GM12878 (cell line): ENCODE results near the gene PRKCQ. TPM values are rescaled to one million over a fixed set of nuclear protein-coding genes. Genes with fewer than 3 reads are reported as not detected.

Experiments
- ATAC-seq: fragments of 200-7000 bp; cut with Tn5 transposase; 3 replicates; pipeline ENCODE4 v1.9.1; 2020; ENCODE audit warnings: mild to moderate bottlenecking, moderate library complexity
- BruUV-seq: library from RNA; stranded (reverse); fragments of 400-500 nt; replicated peaks from 2 replicates; lab custom pipeline; 2021; lab: Mats Ljungman, UMichigan
- CTCF ChIA-PET: fragments of 300-600 bp; sonication (Branson Sonifier 250); formaldehyde crosslinking; extraction: SDS; loops from one replicate; lab custom pipeline; 2021; ENCODE audit warnings: inconsistent platforms; lab: Yijun Ruan, JAX
- POLR2A ChIA-PET: fragments of 350-600 bp; formaldehyde crosslinking; extraction: SDS; loops from one replicate; lab custom pipeline; 2021; ENCODE audit warnings: inconsistent platforms; lab: Charles Lee
- RAD21 ChIA-PET: fragments of 300-600 bp; sonication (Branson Sonifier 250); formaldehyde crosslinking; loops from one replicate; lab custom pipeline; 2023; ENCODE audit warnings: antibody characterized with exemption; ENCODE audit not compliant: unreplicated experiment; lab: Charles Lee
- SMC1A ChIA-PET: fragments of 300-600 bp; sonication (Branson Sonifier 250); formaldehyde crosslinking; loops from one replicate; lab custom pipeline; 2023; ENCODE audit not compliant: unreplicated experiment, uncharacterized antibody; lab: Charles Lee
- DNase-seq: peaks from one replicate; pipeline ENCODE4 v3.0.0-alpha.2; 2011; ENCODE audit warnings: low read depth, low spot score
- FAIRE-seq: peaks from 3 replicates; lab custom pipeline; 2011; peaks lifted over from hg19 to GRCh38; lab: Jason Lieb, UNC
- H2AFZ ChIP-seq: 2 replicates; pipeline ENCODE4 v1.6.0; 2011; ENCODE audit warnings: low read depth, low read length, control low read depth; ENCODE audit not compliant: control insufficient read depth
- H3K27ac ChIP-seq: 2 replicates; pipeline ENCODE4 v1.5.1; 2011; ENCODE audit warnings: control low read depth; ENCODE audit not compliant: control insufficient read depth, insufficient read depth
- H3K27me3 ChIP-seq, 2 experiments: replicated peaks in 1 of 2; 2 replicates each; pipeline versions ENCODE4 v1.6.0 to v1.6.1; 2011; ENCODE audit warnings: low read length in 1 of 2; ENCODE audit not compliant: control insufficient read depth in 2 of 2, insufficient read depth in 2 of 2
- H3K36me3 ChIP-seq, 2 experiments: 2 replicates each; pipeline ENCODE4 v1.5.1; 2011; ENCODE audit warnings: low read length in 1 of 2; ENCODE audit not compliant: control insufficient read depth in 2 of 2, insufficient read depth in 2 of 2
- H3K4me1 ChIP-seq: 2 replicates; pipeline ENCODE4 v1.6.1; 2011; ENCODE audit warnings: mild to moderate bottlenecking, low read length, moderate library complexity, mixed read lengths; ENCODE audit not compliant: control insufficient read depth, insufficient read depth
- H3K4me2 ChIP-seq: 2 replicates; pipeline ENCODE4 v1.6.0; 2011; ENCODE audit warnings: control low read depth; ENCODE audit not compliant: control insufficient read depth, insufficient read depth
- H3K4me3 ChIP-seq: fragments of 200-600 bp; sonication (generic); 2 replicates; pipeline ENCODE4 v1.5.1; 2016
- H3K79me2 ChIP-seq: 2 replicates; pipeline ENCODE4 v1.6.0; 2011; ENCODE audit warnings: low read length; ENCODE audit not compliant: control insufficient read depth, insufficient read depth
- H3K9ac ChIP-seq: 2 replicates; pipeline ENCODE4 v1.8.0; 2011; ENCODE audit warnings: low read length, control low read depth, mixed read lengths; ENCODE audit not compliant: control insufficient read depth, insufficient read depth
- H3K9me3 ChIP-seq: replicated peaks from 3 replicates; pipeline ENCODE4 v1.5.1; 2011; ENCODE audit warnings: mild to moderate bottlenecking, low read length; ENCODE audit not compliant: control insufficient read depth, insufficient read depth
- H4K20me1 ChIP-seq: 2 replicates; pipeline ENCODE4 v1.6.0; 2011; ENCODE audit not compliant: control insufficient read depth, insufficient read depth
- BACH1 ChIP-seq: fragments of 450-650 bp; IDR thresholded peaks from 2 replicates; pipeline ENCODE4 v1.6.1; 2017; ENCODE audit warnings: mild to moderate bottlenecking, borderline replicate concordance
- CBX3 ChIP-seq: fragments of 200-600 bp; sonication (generic); IDR thresholded peaks from 2 replicates; pipeline ENCODE4 v1.6.1; 2016; ENCODE audit warnings: low read depth, borderline replicate concordance
- IKZF2 ChIP-seq, 2 experiments: fragments of 450-650 bp; IDR thresholded peaks; 2 replicates each; pipeline ENCODE4 v1.6.1; 2017; ENCODE audit warnings: mild to moderate bottlenecking in 2 of 2, moderate library complexity in 2 of 2
- MEF2B ChIP-seq: fragments of 450-650 bp; IDR thresholded peaks from 2 replicates; pipeline ENCODE4 v1.6.1; 2018; ENCODE audit warnings: mild to moderate bottlenecking, moderate library complexity; ENCODE audit not compliant: partially characterized antibody, poor library complexity, severe bottlenecking
- NBN ChIP-seq: fragments of 450-650 bp; IDR thresholded peaks from 2 replicates; pipeline ENCODE4 v1.6.1; 2016
- NFIC ChIP-seq: IDR thresholded peaks from 2 replicates; pipeline ENCODE4 v1.6.1; 2012; ENCODE audit warnings: low read depth, mild to moderate bottlenecking, inconsistent platforms, low read length, moderate library complexity
- PAX5 ChIP-seq: IDR thresholded peaks from 2 replicates; pipeline ENCODE4 v1.6.1; 2011; ENCODE audit warnings: low read depth, low read length, borderline replicate concordance
- SIX5 ChIP-seq: IDR thresholded peaks from 2 replicates; pipeline ENCODE4 v1.6.1; 2011; ENCODE audit warnings: mild to moderate bottlenecking, low read depth, low read length, moderate library complexity; ENCODE audit not compliant: severe bottlenecking
- STAT3 ChIP-seq: IDR thresholded peaks from 2 replicates; pipeline ENCODE4 v1.6.1; 2011; ENCODE audit warnings: low read depth, low read length, improper control_type of control experiment
- ZNF217 ChIP-seq: fragments of 450-650 bp; IDR thresholded peaks from 2 replicates; pipeline ENCODE4 v1.6.1; 2017; ENCODE audit warnings: antibody characterized with exemption, mild to moderate bottlenecking
- ZNF24 ChIP-seq: fragments of 450-650 bp; IDR thresholded peaks from 2 replicates; pipeline ENCODE4 v1.6.1; 2017; ENCODE audit warnings: antibody characterized with exemption, mild to moderate bottlenecking
- ZNF592 ChIP-seq: fragments of 450-650 bp; IDR thresholded peaks from 2 replicates; pipeline ENCODE4 v1.6.1; 2017; ENCODE audit warnings: mild to moderate bottlenecking, moderate library complexity
- ZSCAN29 ChIP-seq: fragments of 450-650 bp; IDR thresholded peaks from 2 replicates; pipeline ENCODE4 v1.6.1; 2017; ENCODE audit warnings: mild to moderate bottlenecking, moderate library complexity
- WGBS: methylation state at CpG from one replicate; pipeline ENCODE4 v1.1.6; 2016; ENCODE audit warnings: low lambda C conversion rate; ENCODE audit not compliant: insufficient replicate concordance, insufficient coverage; ENCODE audit errors: missing lambda C conversion rate; 5-methylcytosine and 5-hydroxymethylcytosine counted together
- in situ Hi-C: fragments of 300-500 bp; cut with MboI; formaldehyde crosslinking; loops from 9 replicates; pipeline ENCODE4 v1.14.3; 2018; ENCODE audit warnings: mixed read lengths
- intact Hi-C: fragments of 100-400 bp; cut with micrococcal nuclease; formaldehyde crosslinking; loops from one replicate; pipeline ENCODE4 v1.14.2; 2022; ENCODE audit not compliant: unreplicated experiment
- polyA plus RNA-seq, 11 experiments: library from polyadenylated mRNA; depleted of rRNA in 4 of 11; unstranded in 6 of 11; stranded (reverse) in 5 of 11; fragments of >200 nt; fragmentation: Nextera tagmentation in 4 of 11; fragmentation: Illumina TruSeq in 1 of 11; extraction: Ambion mirVana in 4 of 11; extraction: Trizol in 1 of 11; gene quantifications; 1 replicate in 1 of 11; 2 replicates in 10 of 11; pipeline versions ENCODE4 v1.2.1 to v1.2.3, GENCODE V29; 2011 to 2016; ENCODE audit warnings: inconsistent platforms in 2 of 11, missing spikeins in 2 of 11, low read depth in 1 of 11
- total RNA-seq, 4 experiments: library from RNA; depleted of rRNA in 3 of 4; stranded (reverse); fragments of >200 nt in 3 of 4; fragmentation: Illumina TruSeq in 1 of 4; extraction: Trizol in 1 of 4; gene quantifications; 2 replicates each; pipeline versions ENCODE4 v1.2.1 to v1.2.3, GENCODE V29; 2013 to 2021
- TF ChIP-seq, protein P1 (sequence below): fragments of 450-650 bp; IDR thresholded peaks from 2 replicates; pipeline ENCODE4 v1.6.1; 2016; ENCODE audit warnings: mild to moderate bottlenecking, moderate library complexity, borderline replicate concordance
- TF ChIP-seq, protein P2 (sequence below): fragments of 450-650 bp; IDR thresholded peaks from 2 replicates; pipeline ENCODE4 v1.6.1; 2017; ENCODE audit warnings: mild to moderate bottlenecking

PRKCQ gene
- total and polyA plus RNA-seq, 10 of the 15 experiments (the other 5 are each of a cell fraction or from before 2014, with no cell fraction given) = 0.26 to 8.9 (median 0.98) TPM

DNA sequence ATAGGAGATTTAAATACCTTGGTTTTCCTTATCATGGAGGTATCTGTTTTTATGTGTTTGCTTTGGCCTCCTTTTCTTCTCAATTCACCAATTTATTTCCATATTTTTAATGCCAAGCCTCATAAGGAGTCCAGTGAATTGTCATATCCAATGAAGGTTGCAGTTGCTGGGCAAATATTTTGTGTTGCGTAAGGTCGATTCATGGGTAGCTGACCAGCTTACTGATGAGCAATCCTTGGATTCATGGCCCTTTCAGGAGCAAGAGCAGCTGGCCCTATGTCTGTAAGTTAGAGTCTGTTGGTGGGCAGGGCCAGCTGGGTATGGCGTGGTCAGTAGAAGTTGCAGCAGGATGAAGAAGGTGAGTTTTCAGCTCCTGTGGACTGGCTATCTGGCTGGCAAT, 194.4 kb downstream of the PRKCQ start:
- intact Hi-C loops = no loop called here
- DNase-seq = no peak
- no peak overlapping the region for H3K9ac ChIP-seq
- no peak overlapping the region for H3K27ac ChIP-seq
- SMC1A ChIA-PET = interaction anchor here (1.4 to 1.5 kb wide), 2 partner anchors 16 to 38 kb away, joined by 3 to 12 read pairs; no protein-coding TSS in a partner anchor
- WGBS = 44% methylated on average over 3 of the region's 3 CpGs
- H4K20me1 ChIP-seq = no peaks in the 10 kb centered on the region
- H2AFZ ChIP-seq = no peak overlapping the region
- H3K79me2 ChIP-seq = no peaks in the 10 kb centered on the region
- in situ Hi-C loops = no loop called here
- no peak overlapping the region for H3K4me3 ChIP-seq
- RAD21 ChIA-PET = no interaction called here
- peaks cover 0 to 3% of the 10 kb centered on the region in 2 experiments; a peak in 1 of 4 replicates for H3K27me3 ChIP-seq
- FAIRE-seq = no peak
- POLR2A ChIA-PET = interaction anchor here (0.5 kb wide), 1 partner anchor 118 kb away, joined by 3 read pairs; no protein-coding TSS in a partner anchor
- CTCF ChIA-PET = interaction anchor here (0.8 to 1.0 kb wide), 2 partner anchors 25 to 31 kb away, joined by 3 to 4 read pairs; no protein-coding TSS in a partner anchor
- no peaks in the 10 kb centered on the region for H3K4me1 ChIP-seq
- H3K4me2 ChIP-seq = no peak overlapping the region
- ATAC-seq = no peak
- H3K36me3 ChIP-seq = no peaks in the 10 kb centered on the region
- H3K9me3 ChIP-seq = peaks cover 6% of the 10 kb centered on the region; the same call in 2 of the 3 replicates
- no TSS peak for BruUV-seq
- TF ChIP-seq NFIC (no peak), NBN (no peak), SIX5 (no peak), MEF2B (no peak), ZNF592 (no peak), STAT3 (no peak), ZSCAN29 (no peak), ZNF217 (no peak), CBX3 (no peak), PAX5 (no peak), ZNF24 (no peak), IKZF2 (IDR thresholded peaks at IDR 0.05) (no peak), BACH1 (no peak)
- TF ChIP-seq, protein P1, sequence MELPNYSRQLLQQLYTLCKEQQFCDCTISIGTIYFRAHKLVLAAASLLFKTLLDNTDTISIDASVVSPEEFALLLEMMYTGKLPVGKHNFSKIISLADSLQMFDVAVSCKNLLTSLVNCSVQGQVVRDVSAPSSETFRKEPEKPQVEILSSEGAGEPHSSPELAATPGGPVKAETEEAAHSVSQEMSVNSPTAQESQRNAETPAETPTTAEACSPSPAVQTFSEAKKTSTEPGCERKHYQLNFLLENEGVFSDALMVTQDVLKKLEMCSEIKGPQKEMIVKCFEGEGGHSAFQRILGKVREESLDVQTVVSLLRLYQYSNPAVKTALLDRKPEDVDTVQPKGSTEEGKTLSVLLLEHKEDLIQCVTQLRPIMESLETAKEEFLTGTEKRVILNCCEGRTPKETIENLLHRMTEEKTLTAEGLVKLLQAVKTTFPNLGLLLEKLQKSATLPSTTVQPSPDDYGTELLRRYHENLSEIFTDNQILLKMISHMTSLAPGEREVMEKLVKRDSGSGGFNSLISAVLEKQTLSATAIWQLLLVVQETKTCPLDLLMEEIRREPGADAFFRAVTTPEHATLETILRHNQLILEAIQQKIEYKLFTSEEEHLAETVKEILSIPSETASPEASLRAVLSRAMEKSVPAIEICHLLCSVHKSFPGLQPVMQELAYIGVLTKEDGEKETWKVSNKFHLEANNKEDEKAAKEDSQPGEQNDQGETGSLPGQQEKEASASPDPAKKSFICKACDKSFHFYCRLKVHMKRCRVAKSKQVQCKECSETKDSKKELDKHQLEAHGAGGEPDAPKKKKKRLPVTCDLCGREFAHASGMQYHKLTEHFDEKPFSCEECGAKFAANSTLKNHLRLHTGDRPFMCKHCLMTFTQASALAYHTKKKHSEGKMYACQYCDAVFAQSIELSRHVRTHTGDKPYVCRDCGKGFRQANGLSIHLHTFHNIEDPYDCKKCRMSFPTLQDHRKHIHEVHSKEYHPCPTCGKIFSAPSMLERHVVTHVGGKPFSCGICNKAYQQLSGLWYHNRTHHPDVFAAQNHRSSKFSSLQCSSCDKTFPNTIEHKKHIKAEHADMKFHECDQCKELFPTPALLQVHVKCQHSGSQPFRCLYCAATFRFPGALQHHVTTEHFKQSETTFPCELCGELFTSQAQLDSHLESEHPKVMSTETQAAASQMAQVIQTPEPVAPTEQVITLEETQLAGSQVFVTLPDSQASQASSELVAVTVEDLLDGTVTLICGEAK = no peak
- TF ChIP-seq, protein P2, sequence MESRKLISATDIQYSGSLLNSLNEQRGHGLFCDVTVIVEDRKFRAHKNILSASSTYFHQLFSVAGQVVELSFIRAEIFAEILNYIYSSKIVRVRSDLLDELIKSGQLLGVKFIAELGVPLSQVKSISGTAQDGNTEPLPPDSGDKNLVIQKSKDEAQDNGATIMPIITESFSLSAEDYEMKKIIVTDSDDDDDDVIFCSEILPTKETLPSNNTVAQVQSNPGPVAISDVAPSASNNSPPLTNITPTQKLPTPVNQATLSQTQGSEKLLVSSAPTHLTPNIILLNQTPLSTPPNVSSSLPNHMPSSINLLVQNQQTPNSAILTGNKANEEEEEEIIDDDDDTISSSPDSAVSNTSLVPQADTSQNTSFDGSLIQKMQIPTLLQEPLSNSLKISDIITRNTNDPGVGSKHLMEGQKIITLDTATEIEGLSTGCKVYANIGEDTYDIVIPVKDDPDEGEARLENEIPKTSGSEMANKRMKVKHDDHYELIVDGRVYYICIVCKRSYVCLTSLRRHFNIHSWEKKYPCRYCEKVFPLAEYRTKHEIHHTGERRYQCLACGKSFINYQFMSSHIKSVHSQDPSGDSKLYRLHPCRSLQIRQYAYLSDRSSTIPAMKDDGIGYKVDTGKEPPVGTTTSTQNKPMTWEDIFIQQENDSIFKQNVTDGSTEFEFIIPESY = no peak
